ENCODE data around the gene SND1.

The SND1 gene

DNA sequence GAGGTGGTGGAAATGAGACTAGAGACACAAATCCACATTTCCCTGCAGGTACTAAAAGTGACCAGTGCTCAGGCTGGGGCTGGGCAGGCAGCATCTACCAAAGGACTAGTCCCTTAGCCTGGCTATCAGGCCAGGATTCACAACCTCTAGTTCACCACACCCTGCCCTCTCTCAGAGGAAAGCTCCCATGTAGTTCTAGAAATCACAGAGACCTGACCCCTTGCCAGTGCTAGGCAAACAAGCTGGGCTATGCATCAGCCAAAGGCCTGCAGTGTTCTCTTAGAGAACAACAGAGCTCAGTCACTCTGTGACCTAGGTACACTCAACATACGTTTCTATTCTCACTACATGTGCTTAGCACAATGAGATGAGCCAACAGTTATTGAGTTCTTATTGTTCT lies 405.9 kb downstream of the SND1 start:
- no peak for FAIRE-seq

DNA sequence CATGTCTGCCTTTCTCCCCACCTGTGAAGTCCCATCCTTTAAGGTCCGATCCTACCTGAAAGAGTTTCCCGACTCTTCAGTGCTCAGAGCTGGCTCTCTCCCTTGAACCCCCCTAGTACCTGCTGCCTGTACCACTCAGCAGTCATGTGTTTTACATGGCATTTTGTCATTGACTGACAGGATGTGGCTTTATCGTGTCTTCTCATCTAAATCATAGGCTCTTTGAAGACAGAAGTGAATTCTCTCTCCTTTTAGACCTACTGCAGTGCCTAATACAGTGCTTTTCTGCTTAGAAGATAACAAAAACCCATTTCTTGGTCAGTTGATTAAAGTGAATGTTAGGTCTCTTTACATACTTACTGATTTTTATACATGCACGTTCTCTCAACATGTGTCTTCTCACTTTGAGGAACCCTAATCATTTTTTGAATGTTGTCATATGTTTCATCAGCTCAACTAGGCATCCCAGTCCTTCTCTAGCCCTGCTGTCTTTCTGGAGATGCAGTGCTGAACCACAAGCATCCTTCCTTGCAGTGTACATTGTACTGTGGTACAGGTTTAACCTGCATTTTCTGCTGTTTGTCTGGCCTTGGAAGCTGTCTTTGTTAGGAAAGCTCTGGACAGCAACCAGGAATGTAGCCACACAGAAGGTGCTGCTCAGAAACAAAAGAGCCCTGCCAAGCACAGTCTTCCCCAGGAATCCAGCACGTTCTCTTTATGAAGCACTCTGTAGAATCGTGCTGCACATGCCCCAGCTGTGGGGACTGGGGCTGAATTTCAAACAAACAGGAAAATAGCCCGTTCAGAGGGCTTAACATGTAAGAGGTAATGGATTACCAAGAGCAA lies 407.4 kb downstream of the SND1 start:
- FAIRE-seq: no peak

DNA sequence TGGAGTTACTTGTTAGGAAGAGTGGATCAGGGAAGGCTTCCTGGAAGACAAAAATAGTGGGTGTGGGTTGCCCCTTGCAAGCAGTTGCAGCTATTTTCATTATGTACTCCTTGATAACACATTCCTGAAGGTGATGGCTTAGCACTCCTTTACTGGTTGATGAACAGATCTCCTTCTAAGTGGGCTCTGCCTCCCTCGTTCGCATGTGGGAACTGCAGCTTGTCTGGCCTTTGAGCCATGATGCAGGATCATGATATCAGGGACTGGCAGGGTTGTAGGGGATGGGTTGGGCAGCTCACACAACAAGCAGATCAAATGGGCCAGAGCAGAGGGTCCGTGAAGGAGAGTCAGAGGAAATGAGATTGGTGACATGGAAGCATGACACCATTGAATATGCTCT lies 408.0 kb downstream of the SND1 start:
- no peak for FAIRE-seq

DNA sequence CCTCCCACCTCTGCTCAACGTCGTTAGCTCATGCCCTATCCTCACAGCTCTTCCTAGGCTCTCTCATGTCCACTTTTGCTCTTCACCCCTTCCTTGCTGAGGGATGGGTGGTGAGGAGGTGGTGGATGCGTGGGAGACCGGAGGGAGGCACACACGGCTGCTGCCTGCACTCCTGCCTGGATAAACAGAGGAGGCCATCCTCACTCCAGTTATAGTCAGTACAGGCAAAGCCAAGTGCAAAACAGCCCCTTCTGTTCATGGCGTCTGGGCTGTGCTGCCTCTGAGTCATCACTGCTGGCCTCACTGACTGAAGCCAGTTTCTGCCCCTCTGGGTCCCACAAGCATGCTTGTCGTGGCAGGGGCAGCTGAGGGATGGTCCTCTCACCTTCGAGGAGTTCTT lies 411.1 kb downstream of the SND1 start:
- no peak for FAIRE-seq

DNA sequence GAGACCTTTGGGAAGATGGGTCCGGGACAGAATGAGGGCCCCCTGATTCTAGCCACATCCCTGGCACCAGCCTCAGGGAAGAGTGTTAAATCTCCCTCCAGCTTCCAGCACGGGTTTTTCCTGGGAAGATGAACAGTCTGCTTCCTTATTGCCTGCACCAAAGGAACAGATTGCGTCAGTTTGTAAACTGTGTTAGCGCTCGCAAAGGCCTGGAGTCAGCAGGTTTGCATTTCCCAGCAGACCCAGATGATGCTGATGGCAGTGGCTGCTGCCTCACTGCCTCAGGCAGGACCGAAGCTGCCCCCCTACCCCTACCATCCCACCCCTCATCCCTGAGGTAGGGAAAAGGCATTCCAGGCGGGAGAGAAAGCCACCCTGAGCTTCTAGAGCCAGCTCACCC lies 413.9 kb downstream of the SND1 start:
- no peak for FAIRE-seq

DNA sequence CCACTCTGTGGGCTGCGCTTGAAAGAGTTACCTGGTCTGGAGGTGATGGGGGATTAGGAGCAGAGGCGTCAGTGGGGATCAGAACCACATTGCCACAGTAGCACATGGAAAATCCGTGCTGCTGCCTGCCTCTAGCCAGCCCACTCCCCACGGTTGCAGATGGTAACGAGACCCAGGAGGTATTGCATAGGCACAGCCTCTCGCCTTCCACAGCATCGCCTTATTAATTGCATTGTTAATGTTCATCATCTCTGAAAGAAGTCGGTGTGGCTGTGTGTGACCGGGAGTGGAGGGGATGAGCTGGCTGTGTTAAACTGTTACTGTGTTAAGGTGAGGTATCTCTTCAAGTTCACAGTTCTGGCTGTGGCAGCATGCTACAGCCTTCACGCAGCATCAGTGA lies 414.4 kb downstream of the SND1 start:
- FAIRE-seq: no peak

DNA sequence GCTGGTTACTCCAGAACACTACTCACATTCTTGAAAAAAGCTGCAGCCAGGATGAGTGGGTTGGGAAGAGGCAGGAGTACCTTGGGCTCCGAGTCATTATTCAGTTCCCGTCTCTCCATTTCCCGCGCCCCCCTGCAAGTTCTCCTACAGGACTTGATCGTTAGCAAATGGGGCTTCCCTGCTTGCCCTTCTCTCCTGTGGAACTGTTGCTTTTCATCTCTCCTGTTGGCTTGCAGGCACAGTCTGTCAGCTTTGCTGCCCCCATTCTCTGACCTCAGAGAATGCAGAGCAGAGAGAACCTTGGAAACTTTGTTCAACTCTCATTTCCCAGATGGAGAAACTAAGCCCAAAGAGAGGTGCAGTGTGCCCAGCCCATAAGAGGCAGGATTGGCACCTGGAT lies 414.9 kb downstream of the SND1 start:
- no peak for FAIRE-seq

DNA sequence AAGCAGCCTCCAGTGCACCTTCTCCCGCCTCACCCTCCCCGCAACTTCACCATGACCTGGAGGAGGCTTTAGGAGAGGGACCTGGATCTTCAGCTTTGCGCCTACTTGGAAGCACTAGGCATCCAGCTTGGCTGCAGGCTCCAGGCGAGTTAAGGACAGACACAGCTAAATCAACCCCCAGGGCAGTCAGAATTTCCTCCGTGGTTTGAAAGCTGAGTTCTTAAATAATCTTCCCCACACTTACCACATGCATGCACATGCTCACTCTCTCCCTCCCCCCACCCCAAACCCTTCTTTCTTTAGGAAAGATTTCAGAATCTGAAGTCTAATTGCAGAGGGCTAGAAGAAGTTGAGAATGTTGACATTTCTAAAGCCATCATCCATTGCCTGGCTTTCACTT lies 416.0 kb downstream of the SND1 start:
- no peak for FAIRE-seq

DNA sequence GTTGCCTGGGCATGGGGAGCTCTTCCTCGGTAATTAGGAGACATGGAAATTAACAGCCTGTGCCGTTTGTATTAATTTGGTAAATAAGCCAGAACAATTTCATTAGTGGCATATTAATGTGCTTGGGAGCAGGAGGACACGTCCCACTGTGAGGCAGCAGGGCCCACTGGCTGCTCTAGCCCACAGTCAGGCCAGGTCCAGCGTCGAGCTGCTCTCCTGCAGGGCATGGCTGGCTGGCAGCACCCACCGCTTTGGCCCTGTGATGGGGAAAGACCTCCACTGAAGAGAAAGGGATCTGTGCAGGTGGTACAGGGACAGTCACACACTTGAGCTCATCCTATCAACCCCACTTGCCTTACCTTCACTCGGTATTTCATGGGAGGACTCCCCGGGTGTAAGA lies 416.8 kb downstream of the SND1 start:
- FAIRE-seq: no peak

DNA sequence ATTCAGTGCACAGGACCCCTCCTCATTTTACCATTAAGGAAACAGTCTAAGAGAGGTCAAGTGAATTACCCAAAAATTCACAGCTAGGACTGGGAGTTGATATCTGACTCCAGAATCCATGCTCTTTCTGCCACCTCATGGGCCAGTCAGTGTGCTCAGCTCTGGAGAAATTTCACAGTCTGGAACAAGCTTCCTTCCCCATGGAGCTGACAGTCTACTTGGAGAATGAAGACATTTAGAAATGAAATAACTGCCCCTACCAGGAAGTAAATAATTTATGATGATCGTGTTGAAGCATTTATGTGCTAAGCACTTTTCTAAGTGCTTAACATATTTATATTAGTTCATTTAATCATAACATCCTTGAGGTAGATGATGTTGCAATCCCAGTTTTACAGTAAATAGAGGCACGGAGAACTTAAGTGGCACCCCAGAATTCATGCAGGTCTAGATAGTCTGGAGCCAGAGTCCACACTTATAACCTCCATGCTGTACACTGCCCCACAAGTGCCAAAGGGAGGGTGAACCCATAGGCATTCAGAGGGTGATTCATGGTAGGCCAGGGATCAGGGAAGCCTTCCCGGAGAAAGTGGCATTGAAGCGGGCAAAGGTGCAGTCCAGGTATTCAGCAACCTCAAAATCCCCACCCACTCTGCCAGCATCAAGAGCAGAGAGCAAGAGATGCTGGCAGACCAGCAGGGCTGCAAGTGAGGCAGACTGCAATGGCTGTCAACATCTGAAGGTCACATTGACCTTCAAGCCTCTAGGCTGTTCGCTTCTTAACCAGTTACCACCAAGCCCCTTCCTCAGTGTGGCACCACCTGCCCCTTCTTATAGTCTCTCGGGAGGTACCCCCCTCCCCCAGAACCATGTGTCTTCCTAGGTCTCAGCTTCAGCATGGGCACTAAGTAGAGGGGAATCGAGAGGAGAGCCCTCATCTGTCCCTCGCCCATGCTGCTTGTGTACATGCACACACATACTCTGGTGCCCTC lies 417.7 kb downstream of the SND1 start:
- FAIRE-seq: no peak

DNA sequence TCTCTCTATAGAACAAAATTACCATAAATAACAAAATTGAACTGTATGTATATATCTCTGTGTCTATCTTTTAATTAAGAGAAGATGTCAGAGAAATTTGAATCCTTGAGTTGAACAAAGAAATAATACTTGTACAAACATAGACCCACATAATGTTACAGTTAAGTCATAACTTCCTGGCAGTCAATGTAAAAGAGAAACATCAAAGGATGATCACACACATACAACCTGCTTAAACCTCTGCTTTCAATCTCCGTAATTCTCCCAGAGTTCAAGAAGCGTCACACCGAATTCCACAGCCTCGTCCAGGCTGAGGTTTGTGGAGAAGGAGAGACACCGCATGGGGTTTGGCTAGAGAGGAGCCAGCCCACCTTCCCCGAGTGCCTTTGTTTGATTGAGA lies 419.4 kb downstream of the SND1 start:
- FAIRE-seq: no peak

DNA sequence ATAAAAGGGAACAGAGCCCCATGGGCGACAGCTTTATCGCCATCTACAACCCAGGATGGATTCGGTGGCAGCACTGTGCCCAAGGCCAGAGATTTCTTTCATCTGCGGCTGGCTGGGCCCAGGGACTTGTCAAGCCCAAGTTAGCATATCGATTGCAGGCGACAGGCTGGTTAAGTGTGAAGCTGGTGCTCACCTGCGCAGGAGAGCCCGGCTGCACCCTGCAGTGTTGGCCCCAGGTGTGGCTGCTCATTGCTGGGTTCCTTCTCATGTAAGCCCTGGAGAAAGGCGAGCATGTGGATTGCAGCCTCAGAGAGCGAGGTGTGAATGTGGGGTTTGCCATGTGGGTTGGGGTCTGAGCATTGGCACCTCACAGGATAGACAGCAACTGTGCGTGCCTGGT lies 419.8 kb downstream of the SND1 start:
- FAIRE-seq: no peak

DNA sequence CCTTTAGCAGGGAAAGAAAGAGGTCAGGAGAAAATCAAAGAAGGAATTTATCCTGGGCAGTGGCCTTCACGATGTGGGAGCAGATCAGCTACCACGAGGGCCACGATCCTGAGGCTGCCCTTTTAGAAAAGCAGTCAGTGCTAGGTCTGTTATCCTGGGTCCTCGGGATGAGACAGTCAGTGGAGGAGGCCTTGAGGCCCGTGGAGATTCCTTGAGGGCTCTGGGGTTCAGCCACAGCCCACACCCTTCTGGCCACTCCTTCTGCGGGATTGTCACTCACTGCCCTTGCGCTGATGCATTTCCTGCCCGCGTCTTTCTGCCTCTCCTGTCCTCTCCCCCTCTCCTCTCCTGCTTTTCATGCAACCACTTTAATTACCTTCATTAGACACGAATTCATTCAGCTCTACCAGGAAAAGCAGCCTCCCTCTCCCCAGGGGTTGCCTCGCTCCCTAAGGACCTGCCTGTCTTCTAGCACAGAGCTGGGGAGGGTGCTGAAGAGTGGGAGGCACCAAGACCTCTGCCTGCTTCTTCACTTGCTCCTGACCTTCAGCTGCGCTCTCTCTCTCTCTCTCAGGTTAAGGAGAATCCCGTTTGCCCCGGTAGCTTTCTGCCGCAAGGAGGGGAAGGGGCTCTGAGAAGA lies 421.8 kb downstream of the SND1 start:
- FAIRE-seq: no peak

DNA sequence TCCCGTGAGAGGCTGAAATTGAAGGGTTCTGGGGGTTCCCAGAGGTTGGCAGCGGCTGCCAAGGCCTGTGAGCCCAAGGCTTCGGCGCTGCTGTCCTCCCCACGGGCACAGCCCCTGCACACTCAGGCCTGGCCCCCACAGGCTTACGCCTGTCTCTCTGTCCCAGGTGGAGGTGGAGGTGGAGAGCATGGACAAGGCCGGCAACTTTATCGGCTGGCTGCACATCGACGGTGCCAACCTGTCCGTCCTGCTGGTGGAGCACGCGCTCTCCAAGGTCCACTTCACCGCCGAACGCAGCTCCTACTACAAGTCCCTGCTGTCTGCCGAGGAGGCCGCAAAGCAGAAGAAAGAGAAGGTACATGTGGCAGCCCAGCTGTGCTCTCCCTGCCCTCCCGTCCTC lies 422.3 kb downstream of the SND1 start:
- FAIRE-seq: no peak

DNA sequence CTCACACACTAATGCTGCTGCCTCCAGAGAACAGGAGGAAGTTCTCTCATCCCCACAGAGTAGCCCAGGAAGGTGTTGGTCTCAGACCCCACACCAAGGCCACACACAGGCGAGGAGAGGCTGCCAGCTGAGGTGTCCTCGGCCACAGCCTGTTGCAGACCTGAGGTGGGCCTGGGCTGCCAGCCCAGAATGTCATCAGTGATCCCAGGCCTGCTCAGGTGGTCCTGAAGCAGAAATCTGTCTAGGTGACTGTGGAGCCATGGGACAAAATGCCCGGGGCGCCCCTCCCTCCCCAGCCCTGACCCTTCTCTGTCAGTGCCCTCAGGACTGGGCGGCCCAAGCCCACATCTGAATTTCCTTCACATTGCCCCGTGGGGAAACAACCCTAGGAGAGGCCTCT lies 422.7 kb downstream of the SND1 start:
- FAIRE-seq: no peak

DNA sequence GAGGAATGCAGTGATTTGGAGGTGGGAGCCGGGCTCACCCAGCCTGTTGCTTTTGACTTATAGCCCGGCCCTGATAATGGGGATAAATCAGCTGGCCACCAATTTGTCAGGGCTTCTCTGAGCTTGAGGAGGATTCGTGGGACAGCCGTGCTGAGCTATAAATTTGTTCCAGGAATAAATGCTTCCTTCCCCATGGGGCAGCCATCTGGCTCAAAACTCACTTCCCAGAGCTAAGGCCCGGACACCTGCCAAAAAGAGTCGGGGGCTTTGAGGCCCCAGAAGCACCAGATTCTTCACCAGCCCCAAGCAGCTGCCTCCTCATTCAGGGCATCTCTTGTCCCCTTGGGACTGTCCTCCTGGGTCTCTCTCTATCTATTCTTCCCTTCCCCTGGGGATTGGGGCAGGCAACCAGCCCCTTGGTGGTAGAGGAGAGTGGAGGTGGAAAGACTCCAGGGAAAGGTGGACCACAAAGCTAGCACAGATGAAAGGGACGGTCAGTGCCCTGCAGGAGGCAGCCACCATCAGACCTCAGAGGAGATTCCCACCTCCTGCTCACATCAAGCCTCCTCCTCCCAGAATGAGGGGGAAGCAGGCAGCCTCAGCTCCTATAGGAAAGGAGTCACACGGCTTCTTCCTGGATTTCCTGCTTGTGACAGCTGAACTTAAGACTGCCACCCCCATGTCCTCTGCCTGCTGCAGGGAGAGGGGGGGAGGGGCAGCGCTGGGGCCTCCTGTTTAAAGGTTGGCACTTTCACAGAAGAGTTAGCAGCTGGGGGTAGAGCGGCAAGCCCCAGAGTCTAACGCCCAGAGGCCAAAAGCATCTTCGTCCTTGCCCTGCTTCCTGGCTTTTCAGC lies 423.5 kb downstream of the SND1 start:
- FAIRE-seq: no peak

DNA sequence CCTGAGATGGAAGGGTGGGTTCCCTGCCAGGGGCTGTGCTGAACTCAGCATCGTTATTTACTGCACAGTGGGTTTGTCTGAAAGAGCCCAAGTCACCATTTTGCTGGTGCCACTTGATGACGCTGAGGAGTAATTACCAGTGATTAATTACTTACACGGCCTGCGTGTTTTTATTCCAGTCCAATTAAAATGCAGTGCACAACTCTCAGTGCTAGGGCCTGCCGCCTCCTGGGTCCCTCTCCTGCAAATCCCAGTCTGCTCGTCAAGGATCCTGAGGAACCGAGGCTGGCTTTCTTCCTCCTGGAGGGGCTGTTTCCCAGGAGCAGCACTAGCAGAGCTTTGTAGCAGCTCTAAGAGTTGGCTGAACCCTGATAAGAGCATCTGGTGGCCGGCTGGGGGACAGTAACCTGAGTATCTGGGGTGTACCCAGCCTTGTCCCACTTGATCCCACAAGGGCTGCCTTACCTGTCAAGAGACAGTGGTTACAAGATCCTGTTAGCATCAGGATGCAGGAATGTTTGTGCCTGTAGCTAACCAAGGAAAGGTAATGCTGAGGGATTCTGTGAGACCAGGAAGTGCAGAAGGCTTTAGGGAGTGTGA lies 424.3 kb downstream of the SND1 start:
- FAIRE-seq: no peak

DNA sequence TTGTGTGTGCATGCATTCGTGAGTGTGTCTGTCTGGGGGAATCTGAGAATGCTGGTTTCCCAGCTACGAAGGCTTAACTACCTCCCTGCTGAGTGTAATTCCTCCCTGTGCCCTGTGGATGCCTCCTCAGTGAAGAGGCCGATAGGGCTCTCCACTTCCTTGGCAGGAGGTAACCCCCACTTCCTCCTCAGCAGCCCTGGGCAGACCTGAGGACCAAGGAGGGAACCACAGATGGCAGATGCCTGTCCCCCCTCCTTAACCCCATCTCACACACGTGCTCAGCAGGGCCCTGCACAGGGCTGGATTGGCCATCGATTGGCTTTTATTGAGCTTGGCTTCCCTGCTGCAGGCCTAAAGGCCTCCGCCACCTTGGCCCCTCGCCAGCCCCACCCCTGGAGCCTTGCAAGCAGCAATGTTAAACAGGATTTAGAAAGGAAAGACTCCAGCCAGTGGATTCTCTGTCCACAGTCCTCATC lies 424.8 kb downstream of the SND1 start:
- FAIRE-seq: no peak

DNA sequence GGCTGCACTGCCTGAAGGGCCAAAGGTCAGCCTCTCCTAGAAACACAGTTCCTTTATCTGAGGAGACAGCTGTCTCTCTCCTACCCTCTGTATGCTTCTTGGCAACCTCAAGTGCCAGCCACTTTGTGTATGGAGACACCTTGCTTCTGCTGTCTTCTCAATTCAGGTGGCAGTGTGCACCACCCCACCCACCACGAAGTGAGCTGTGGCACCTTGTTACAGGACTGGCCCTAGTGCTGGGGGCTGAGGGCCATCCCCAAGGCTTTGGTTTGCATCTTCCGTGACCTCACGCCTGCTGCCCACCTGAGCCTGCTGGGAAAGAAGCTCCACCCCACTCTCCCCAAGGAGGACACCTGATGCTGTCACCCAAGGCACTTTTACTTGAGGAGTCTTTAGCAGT lies 426.3 kb downstream of the SND1 start:
- FAIRE-seq: no peak

DNA sequence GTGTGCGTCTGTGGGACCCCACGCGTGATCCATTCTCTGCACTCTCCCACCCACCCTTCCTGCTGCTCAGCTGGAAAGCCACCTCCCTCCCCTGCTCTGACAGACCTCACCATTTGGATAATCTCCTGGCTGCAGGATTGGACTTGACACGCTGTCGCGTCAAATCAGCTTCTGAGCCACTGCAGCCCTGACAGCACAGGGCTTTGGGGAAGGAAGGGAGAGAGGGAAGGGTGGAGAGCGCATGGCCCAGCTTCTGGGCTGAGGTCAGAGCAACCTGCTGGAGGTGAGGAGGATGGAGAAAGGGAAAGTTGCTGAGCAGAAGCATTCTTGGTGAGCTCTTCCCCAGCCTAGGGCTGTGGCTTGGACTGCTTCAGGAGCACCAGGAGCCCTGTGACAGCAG lies 428.2 kb downstream of the SND1 start:
- FAIRE-seq: no peak

DNA sequence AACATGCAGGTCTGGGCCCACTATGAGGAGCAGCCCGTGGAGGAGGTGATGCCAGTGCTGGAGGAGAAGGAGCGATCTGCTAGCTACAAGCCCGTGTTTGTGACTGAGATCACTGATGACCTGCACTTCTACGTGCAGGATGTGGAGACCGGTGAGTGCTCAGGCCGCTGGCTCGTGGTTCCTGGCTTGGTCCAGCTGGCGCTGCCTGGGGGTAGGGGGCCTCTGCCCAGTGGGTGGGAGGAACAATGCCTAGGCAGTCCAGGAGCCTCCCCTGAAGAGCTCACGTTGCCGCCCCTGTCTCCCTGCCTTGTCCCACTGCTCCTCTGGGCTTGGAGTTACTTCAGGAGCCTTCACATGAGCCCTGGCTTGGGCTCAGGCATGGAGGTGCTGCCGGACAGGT lies 429.4 kb downstream of the SND1 start:
- FAIRE-seq: no peak

DNA sequence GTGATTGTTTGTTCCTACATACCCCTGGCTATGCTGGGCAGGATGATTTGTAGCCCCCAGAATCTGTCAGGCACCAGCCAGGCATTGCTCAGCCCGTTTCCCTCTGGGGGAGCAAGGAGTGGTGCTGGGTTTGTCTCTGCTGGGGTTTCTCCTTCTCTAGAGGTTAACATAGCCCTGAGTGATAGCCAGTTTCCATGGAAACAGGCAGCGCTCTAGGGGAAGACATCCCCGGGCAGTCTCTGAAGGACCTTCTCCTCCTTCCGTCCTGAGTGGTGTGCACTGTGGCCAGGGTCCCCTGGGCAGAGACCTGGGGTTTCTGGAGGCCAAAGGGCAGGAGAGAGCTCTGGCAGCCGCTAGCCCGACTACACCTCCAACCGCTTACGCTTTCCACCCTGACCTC lies 429.8 kb downstream of the SND1 start:
- FAIRE-seq: no peak
